ENCODE measurements around the gene BARHL1. TPM values are rescaled to one million over a fixed set of nuclear protein-coding genes. Genes with fewer than 3 reads are reported as not detected.

The BARHL1 gene
- total RNA-seq, 1 donor from 2014 or later, result not detected

DNA sequence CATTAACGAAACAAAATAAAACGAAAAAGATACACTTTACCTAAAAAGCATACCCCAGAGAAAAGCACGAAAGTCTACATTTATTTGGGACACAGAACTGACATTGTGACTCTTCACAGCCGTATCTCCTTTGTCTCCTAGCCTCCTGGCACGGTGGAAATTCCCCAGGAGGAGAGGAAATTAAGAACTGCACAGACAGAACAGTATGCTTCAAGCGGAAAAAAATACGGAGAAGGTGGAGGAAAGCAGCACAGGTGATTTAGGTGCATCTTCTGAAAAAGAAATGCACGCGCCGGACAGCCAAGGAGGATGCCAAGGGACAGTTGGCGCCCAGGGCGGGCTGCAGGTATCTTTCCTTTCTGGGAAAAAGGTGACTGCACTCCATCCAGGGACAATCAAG lies 55.4 kb downstream of the BARHL1 start:
- H3K4me3 ChIP-seq, result no peak overlapping the region
- no peak for TF ChIP-seq POLR2A (IDR thresholded peaks at IDR 0.05)
- TF ChIP-seq, protein P1, sequence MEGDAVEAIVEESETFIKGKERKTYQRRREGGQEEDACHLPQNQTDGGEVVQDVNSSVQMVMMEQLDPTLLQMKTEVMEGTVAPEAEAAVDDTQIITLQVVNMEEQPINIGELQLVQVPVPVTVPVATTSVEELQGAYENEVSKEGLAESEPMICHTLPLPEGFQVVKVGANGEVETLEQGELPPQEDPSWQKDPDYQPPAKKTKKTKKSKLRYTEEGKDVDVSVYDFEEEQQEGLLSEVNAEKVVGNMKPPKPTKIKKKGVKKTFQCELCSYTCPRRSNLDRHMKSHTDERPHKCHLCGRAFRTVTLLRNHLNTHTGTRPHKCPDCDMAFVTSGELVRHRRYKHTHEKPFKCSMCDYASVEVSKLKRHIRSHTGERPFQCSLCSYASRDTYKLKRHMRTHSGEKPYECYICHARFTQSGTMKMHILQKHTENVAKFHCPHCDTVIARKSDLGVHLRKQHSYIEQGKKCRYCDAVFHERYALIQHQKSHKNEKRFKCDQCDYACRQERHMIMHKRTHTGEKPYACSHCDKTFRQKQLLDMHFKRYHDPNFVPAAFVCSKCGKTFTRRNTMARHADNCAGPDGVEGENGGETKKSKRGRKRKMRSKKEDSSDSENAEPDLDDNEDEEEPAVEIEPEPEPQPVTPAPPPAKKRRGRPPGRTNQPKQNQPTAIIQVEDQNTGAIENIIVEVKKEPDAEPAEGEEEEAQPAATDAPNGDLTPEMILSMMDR (IDR thresholded peaks at IDR 0.05), result no peak
- TF ChIP-seq POLR2AphosphoS5 (IDR thresholded peaks at IDR 0.05; ENCODE audit: insufficient read depth in 1 of 2, low read depth in 1 of 2), result no peak
- DNase-seq (ENCODE audit: extremely low spot score in 2 of 2), result no peak
- H3K27ac ChIP-seq, result no peak overlapping the region
- H3K27me3 ChIP-seq, result no peaks in the 10 kb centered on the region
- intact Hi-C loops (cut with DNase I), result no loop called here
- H3K36me3 ChIP-seq, result peaks cover 0 to 42% of the 10 kb centered on the region in 2 donors
- no peaks in the 10 kb centered on the region for H3K4me1 ChIP-seq
- no peaks in the 10 kb centered on the region for H3K9me3 ChIP-seq

- no peaks in the 10 kb centered on the region for H3K9me3 ChIP-seq
- H3K36me3 ChIP-seq, result peaks cover 0 to 42% of the 10 kb centered on the region in 2 donors
- no peaks in the 10 kb centered on the region for H3K27me3 ChIP-seq
- DNase-seq (ENCODE audit: extremely low spot score in 2 of 2), result no peak
- H3K4me1 ChIP-seq, result no peaks in the 10 kb centered on the region
- H3K4me3 ChIP-seq, result no peak overlapping the region
- intact Hi-C loops (cut with DNase I), result no loop called here
- TF ChIP-seq POLR2A (IDR thresholded peaks at IDR 0.05), result no peak
- TF ChIP-seq, protein P1 (IDR thresholded peaks at IDR 0.05), result no peak
- no peak for TF ChIP-seq POLR2AphosphoS5 (IDR thresholded peaks at IDR 0.05; ENCODE audit: insufficient read depth in 1 of 2, low read depth in 1 of 2)
- no peak overlapping the region for H3K27ac ChIP-seq
Observed at GRCh38 chr9:132638240-132638639, 55.8 kb downstream of the BARHL1 start.

DNA sequence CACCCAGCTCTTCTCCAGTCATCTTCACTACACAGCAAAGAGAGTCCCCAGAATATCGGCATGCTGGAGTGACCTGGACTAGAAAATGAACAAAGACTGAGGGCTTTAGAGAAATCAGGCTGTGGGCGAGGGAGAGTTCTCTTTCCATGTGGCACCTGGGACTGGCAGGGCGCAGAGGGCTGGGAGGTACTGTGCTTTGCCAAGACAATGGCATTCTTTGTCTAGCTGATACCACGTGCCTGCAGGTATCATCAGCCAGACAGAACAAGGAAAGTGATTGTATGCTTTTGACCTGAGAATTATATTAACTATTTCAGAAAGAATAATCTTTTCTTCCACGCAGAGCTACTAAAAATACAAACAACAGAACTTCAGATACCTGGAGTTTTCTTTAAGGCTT lies 56.9 kb downstream of the BARHL1 start:
- peaks cover 0 to 46% of the 10 kb centered on the region in 2 donors for H3K36me3 ChIP-seq
- H3K4me3 ChIP-seq, result no peak overlapping the region
- H3K4me1 ChIP-seq, result no peaks in the 10 kb centered on the region
- no peaks in the 10 kb centered on the region for H3K27me3 ChIP-seq
- TF ChIP-seq, protein P1 (IDR thresholded peaks at IDR 0.05), result no peak
- TF ChIP-seq POLR2A (IDR thresholded peaks at IDR 0.05) (no peak), POLR2AphosphoS5 (IDR thresholded peaks at IDR 0.05; ENCODE audit: insufficient read depth in 1 of 2, low read depth in 1 of 2) (no peak)
- no peak for DNase-seq (ENCODE audit: extremely low spot score in 2 of 2)
- H3K27ac ChIP-seq, result no peak overlapping the region
- intact Hi-C loops (cut with DNase I), result no loop called here
- H3K9me3 ChIP-seq, result no peaks in the 10 kb centered on the region

Other genes with a start within 250 kb of the BARHL1 start
- gene SETX, start 227.6 kb upstream of the BARHL1 start, total RNA-seq, result 44.2 TPM
- gene TTF1, start 175.8 kb upstream of the BARHL1 start, total RNA-seq, result 4.9 TPM
- gene CFAP77, start 172.4 kb upstream of the BARHL1 start, total RNA-seq, result not detected
- gene DDX31, start 87.4 kb downstream of the BARHL1 start, total RNA-seq, result 17.9 TPM
- 8.8 TPM for gene GTF3C4, start 87.9 kb downstream of the BARHL1 start, total RNA-seq